IPS DF 4.7 (cell line): ENCODE measurements around the gene HNRNPA2B1.

Source experiments
- DNase-seq: peaks from one replicate; pipeline ENCODE4 v3.0.0-alpha.2; 2013; ENCODE audit warnings: low spot score; ENCODE audit errors: extremely low read depth

Gene HNRNPA2B1

DNA sequence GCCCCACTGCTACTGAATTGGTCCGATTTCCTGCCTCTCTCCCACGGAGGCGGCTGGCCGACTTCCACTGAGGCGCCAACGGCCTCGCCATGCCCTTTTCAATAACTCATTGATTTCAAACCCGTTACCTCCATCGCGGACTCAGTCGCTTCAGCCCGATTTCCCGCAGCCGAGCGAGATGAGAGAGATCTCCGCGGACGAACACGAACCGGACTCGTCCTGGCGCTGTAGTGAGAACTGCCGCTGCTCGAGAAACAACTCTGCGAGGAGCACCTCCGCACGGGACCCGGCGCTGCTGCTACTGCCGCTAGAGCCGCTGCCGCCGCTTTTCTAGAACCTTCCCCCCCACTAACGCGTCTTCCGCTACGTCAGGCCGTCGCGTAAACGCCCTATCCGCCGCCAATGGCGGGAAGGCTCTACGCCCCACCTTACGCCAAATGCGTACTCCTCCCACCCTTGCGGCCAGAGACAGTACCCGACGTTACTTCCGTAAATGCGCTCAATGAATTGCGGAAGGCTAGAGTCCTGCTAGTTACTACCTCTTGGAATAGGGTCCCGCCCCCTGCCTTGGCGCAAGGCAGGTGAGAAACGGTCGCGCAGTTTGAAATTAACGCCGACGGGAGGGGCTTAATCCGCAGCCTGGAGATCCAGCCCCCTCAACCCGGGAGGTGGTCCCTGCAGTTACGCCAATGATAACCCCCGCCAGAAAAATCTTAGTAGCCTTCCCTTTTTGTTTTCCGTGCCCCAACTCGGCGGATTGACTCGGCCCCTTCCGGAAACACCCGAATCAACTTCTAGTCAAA, at the start of gene HNRNPA2B1:
Gene HNRNPA2B1 (minus strand): TSS at position 303 of the 803 bp plus-strand sequence. CDS start 169 bp downstream, at position 134.
- peak; percentile 90 for DNase-seq

DNA sequence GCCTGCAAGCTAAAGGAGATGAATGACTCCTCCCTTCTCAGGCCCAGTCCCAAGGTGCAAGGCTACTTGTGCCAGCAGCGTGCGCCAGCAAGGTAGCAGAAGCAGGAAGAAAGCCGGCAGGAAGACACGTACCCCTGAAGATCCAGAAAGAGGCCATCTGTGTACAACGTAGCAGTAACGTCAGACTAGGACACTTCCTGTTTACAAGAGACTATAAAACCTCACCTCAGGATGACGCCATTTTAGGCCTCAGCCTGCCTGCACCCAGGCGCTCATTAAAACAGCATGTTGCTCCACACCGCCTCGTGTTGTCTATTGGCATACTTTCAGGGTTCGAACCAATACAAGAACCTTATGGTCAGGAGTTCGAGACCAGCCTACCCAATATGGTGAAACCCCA, 49.7 kb upstream of the HNRNPA2B1 start:
- no peak for DNase-seq

GRCh38 chr7:26245150-26245549, 44.6 kb upstream of the HNRNPA2B1 start:
- no peak for DNase-seq

GRCh38 chr7:26238032-26238431, 37.5 kb upstream of the HNRNPA2B1 start:
- no peak for DNase-seq

GRCh38 chr7:26237035-26237807, 36.7 kb upstream of the HNRNPA2B1 start:
- no peak for DNase-seq

- no peak for DNase-seq
Observed at GRCh38 chr7:26233902-26234511, 33.5 kb upstream of the HNRNPA2B1 start.

- DNase-seq = no peak
Observed at GRCh38 chr7:26227987-26228386, 27.4 kb upstream of the HNRNPA2B1 start.

- no peak for DNase-seq
Observed at GRCh38 chr7:26224359-26224758, 23.8 kb upstream of the HNRNPA2B1 start.

GRCh38 chr7:26216049-26216448, 15.5 kb upstream of the HNRNPA2B1 start:
- no peak for DNase-seq

DNA sequence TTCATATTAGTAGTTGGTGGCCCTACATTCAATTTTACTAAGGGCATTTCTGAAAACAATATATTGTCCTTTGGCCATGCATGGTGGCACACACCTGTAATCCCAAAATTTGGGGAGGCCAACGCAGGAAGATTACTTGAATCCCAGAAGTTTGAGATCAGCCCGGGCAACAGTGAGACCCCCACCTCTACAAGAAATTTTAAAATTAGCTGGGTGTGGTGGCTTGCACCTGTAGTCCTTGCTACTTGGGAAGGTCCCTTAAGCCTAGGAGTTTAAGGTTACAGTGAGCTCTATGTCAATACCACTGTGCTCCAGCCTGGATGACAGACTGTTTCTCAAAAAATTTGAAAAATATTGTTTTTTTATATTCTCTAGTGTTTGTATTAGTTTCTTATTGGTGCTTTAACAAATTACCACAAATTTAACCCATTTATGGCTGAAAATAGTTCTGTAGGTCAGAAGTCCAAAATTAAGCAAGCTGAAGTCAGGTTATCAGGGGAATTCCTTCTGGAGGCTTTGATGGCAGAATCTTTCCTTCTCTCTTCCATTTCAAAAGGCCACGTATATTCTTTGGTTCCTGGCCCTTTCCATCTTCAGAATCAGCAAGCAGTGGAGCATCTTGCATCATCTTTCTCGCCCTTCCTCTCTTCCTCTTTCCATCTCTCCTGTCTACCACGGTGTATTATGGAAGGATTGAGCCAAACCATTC, 13.4 kb upstream of the HNRNPA2B1 start:
- DNase-seq = no peak

DNA sequence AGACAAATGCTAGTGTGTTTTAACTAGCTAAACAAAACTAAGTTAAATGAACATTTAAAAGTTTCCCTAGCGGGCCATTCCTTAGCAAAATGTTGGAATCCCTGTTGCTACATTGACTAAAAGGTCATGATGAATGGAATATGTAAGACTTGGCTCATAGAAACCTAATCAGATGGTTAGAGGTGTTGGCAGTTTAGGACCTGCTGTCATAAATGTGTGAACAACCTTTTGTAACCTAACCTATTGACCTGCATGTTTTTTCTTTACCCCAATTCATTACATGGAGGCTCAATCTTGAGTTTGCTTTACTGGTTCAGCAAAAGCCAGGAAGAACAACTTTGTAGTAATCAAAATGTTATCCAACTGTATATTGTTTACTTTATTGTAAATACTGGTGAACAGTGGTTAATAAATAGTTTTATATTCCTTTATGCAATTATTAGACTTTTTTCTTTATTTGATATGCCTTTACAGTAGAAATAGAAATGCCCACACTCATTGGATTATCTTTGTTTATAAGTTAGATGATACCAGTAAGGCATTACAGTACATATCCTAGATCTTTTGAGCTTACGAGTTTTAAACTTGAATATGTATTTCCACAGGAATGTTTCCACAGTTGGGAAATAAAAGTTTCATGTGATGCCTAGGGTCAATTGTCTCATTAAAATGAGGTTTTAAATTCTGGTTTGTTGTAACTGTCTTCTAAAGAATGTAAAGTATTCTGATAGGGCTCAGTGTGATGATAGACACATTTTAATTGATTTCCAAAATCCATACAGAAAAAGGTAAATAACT, 12.6 kb upstream of the HNRNPA2B1 start:
- no peak for DNase-seq

GRCh38 chr7:26208040-26208439, 7.5 kb upstream of the HNRNPA2B1 start:
- DNase-seq = no peak

DNA sequence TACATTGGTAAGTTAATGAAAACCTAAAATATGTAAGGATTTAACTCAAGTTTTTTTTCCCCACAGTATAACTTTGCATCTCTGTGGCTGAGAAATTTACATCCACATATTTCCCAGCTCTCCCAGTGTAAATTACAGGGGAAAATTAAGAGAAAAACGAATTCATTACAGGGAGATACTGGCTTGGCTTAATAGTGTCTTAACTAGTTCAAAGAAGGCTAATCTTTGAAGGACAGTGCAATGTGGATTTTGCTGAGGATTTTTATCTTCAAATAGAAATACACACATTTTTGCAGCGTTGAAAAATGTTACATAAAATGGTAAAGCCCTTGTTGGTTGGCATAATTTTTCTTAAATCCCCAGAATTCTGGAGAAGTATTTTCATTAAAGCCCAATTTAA, 2.5 kb upstream of the HNRNPA2B1 start:
- no peak for DNase-seq

DNA sequence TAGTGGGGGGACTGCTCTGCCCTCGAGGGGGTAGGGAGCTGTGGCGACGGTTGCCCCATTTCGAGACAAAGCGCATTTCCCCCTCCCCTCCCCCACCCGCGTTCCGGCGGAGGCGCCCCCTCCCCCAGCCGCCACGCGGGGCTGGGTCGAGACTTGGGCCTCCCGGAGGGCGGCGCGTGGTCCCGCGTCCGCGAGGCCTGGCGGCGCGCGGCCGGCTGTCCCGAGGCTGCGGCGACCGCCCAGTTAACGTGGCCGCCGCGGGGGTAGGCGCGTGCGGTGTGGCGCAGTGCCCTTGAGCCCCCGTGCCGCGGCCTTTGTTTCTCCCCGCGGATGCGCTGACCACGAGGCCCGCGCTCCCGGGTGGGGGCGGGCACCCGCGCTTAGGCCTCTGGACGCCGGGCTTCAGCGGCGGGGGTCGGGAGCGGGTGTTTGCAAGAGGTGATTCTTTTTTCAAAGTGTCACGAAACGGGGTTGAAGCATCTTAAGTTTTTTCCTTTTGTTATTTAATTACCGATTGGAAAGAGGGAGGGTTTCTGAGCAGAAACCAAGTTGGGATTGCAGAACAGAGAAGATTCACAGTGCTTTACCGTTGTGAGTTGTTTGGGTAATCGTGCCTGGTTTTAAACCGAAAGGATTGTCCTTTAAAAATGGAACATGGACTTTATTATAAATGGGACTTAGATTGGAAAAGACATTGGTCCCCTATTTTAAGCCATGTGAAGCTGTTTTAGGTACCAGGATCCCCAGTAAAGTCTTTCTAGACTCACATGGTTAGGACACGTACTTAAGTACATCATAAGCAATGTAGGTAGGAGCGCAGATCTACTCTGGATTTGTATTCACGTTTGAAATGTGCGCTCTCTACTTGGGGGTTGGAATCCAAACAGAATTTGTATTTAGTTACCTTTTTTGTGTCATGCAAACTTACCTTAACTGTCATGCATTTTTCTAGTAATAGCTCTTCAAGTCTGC, 1.8 kb upstream of the HNRNPA2B1 start:
- no peak for DNase-seq

DNA sequence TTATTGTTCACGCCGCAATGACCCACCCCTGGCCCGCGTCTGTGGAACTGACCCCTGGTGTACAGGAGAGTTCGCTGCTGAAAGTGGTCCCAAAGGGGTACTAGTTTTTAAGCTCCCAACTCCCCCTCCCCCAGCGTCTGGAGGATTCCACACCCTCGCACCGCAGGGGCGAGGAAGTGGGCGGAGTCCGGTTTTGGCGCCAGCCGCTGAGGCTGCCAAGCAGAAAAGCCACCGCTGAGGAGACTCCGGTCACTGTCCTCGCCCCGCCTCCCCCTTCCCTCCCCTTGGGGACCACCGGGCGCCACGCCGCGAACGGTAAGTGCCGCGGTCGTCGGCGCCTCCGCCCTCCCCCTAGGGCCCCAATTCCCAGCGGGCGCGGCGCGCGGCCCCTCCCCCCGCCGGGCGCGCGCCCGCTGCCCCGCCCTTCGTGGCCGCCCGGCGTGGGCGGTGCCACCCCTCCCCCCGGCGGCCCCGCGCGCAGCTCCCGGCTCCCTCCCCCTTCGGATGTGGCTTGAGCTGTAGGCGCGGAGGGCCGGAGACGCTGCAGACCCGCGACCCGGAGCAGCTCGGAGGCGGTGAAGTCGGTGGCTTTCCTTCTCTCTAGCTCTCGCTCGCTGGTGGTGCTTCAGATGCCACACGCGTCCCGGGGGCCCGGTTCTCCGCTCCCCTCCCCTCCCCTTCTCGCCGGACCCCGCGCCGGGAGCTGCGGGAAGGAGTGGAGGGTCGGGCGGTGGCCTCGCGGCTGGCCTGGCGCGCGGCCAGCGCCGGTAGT, 887 bp upstream of the HNRNPA2B1 start, which contains the start of gene CBX3:
Gene CBX3 (plus strand): TSS at position 499 of the 772 bp plus-strand sequence. CDS start 1,254 bp downstream, outside the sequence.
- no peak for DNase-seq

DNA sequence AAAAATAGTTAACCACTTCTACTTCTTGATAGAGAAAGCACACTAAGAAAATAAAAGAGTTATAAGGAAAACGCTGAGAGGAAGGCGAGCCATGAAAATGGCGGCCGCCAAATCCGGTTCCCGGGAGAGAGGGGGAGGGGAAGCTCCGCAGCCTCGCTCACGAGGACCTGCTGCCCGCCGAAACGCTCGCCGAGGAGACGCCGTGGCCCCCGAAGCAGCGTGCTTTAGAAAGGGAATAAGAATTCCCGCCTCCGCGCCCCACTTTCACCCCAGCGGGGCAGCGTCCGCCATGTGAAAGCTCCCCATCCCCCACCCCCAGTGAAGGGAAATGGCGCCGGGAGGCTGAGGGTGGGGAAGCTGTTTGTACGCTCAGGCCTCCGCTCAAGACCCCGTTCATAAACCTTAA, 505 bp downstream of the HNRNPA2B1 start:
- no peak for DNase-seq

GRCh38 chr7:26199301-26200037, 1.1 kb downstream of the HNRNPA2B1 start:
- DNase-seq = no peak

- DNase-seq = no peak
Observed at GRCh38 chr7:26198781-26199169, 1.8 kb downstream of the HNRNPA2B1 start.
